GM11168 (cell line): ENCODE measurements around the gene ERCC2.
"Not testable (repeated sequence)": the region's sequence is repeated elsewhere in the genome, so short reads cannot be mapped to it uniquely, and the experiment has no call there.

Experiments used
- in situ Hi-C: fragments of 300-500 bp; cut with MboI; formaldehyde crosslinking; loops from one replicate; pipeline ENCODE4 v1.12.0; 2022; ENCODE audit warnings: low sequenced_read_pairs; ENCODE audit not compliant: unreplicated experiment

The ERCC2 gene

DNA sequence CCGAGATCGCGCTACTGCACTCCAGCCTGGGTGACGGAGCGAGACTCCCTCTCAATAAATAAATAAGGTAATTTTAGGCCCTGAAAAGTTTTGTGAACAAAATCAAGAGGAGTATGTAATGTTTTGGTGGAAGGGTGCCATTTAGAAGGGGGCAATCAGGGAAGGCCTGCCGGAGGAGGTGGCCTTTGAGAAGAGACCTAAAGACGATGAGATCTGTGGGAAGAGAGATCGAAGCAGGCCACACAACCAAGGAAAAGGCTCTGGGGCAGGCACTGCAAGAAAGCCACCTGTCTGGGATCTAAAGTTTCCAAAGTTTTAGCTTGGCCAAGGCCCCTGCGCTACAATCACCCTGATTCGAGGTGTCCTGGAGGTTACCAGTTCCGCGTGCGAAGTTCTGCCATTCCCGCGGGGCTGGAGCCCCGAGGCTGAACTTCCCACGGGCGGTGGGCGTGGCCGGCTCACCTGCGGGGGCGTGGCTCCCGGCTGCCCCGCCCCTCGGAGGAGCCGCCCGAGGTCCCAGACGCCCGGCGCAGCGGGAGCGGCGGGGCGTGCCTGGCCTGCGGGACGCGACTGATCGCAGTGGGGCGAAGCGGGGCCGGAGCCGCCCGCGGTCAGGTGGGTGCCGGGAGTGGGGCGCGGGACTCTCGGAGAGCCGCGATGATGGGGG, 30.0 kb downstream of the ERCC2 start, which contains the start of gene KLC3:
TSS of gene KLC3 (plus strand) at position 519 of the 667 bp plus-strand sequence. CDS start 4,792 bp downstream, outside the sequence.
- in situ Hi-C loops = no loop called here

DNA sequence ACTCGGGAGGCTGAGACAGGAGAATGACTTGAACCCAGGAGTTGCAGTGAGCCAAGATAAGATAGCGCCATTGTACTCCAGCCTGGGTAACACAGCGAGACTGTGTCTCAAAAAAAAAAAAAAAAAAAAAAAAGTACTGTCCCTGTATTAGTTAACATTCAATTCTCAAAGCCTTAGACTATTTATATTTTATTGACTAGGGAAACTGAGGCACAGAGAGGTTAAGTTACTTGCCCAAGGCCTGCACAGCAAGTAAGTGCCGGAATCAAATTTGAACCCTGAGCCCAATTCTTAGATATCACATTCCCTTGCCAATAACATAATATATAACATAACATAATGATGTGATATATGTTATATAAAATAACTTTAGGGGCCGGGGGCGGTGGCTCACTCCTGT, 30.7 kb downstream of the ERCC2 start:
- in situ Hi-C loops = no loop called here

DNA sequence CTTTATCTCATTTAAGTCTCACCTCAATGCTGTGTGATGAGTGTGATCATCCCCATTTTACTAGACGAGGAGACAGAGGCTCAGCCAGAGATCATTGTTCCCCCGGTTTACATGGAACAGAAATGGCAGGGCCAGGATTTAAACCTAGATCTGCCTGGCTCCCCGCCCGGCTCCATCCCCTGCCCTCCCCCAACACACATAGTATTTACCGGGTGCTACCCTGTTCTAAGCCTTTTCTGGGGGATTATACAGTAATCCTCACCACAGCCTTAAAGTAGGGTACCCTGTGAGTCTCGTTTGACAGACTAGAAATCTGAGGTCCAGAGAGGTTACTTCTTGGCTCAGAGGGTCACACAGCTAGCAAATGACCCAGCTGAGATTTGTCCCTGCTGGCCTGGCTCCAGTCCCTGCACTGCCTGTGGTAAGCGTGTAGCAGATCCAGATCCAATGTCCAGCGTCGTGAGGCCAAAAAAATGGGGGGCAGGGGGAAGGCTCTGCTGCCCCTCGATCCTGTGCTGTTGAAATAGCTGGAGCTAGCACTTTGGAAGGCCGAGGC, 33.6 kb downstream of the ERCC2 start:
- in situ Hi-C loops = no loop called here

DNA sequence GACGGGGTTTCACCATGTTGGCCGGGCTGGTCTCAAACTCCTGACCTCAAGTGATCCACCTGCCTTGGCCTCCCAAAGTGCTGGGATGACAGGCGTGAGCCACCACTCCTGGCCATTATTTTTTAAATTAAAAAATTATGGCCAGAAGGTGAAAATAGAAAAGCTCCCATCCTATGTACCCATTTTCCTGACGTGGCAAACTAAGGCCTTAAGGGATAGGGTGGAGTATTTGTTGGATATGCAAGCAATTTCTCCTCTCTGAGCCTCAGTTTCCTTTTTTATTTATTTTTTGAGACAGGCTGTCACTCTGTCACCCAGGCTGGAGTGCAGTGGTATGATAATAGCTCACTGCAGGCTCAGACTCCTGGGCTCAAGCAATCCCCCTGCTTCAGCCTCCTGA, 35.5 kb downstream of the ERCC2 start:
- in situ Hi-C loops = not testable (repeated sequence)

DNA sequence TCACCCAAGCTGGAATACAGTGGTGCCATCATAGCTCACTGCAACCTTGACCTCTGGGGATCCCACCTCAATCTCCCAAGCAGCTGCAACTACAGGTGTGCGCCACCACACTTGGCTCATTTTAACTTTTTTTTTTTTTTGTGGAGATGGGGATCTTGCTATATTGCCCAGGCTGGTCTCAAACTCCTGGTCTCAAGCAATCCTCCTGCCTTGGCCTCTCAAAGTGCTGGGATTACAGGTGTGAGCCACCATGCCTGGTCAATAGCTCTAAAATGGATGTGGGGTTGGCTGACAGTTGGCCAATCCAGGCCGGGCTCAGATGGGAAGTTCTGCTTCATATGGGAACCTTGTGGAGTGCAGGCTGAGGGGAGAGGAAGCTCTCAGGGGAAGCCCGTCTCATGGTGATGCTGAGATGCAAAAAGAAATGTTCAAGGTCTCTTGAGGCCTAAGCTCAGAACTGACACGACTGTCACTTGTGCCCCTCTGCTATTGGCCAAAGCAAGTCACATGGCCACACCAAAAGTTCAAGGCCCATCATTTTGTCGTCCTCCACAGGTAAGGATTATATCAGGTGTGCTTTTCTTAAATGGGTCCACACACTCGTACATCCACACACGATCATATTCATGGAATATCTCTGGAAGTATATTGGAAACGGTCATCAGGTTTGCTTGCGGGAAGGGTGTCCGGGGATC, 36.6 kb downstream of the ERCC2 start:
- in situ Hi-C loops = no loop called here

DNA sequence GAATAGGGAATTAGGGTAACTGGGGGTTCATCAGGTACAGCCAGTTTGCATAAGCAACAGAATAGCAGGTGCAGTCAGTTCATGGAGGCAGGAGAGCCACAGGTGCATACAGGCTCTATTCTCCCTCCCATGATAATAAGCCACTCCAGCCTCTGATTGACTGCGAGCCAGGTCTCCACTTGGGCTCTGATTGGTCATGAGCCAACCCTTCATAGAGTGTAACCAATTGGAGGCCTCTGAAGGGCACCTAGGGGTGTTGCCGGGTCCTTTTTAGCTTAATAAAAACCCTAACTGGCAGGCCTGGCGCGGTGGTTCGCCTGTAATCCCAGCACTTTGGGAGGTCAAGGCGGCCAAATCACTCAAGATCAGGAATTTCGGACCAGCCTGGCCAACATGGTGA, 39.0 kb downstream of the ERCC2 start:
- in situ Hi-C loops = no loop called here

DNA sequence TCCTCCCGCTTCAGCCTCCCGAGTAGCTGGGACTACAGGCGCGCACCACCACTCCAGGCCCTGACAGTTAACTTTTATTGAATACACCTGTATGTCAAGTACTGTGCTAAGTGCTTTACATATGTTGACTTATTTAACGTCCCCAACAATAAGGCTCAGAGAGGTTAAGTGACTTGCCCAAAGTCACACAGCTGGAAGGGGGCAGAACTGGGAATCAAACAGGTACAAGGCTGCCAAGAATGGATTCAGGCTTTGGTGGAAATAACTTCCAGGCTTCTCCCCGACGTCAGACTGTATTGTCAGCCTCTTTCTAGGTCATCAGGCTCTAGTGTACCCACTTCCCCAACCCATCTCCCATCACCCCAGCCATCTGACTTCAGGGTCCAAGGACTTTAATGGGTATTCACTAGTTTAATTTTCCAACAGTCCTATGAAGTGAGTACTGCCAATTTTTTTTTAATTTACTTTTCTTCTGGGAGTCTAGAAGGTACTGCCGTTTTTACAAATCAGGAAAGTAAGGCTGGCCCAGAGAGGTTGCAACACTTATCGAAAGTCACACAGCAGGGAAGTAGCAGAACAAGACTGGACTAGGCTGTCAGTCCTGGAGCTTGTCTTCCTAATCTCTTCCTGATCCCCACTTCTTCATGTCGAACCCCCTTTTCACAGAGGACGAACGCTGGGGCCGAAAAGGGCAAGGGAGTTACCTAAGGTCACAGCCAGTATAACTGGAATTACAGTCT, 42.8 kb downstream of the ERCC2 start:
- in situ Hi-C loops = no loop called here

DNA sequence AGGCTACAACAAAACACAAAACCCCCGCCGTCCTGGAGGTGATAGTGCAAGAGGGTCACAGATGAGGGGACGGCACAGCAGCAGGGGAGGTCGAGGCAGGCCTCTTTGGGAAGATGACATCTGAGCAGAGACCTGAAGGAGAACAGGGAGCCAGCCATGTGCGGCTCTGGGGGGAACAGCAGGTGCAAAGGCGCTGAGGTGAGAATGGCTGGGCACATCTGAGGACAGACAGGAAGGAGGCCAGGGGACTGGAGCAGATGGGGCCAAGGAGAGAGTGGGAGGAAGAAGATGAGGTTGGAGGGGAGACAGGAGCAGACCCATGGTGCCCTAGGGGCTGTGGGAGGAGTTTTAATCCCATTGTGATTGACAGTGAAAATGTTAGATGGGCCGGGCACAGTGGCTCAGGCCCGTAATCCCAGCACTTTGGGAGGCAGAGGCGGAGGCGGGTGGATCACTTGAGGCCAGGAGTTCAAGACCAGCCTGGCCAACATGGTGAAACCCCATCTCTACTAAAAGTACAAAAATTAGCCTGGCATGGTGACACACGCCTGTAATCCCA, 45.9 kb downstream of the ERCC2 start:
- in situ Hi-C loops = no loop called here

DNA sequence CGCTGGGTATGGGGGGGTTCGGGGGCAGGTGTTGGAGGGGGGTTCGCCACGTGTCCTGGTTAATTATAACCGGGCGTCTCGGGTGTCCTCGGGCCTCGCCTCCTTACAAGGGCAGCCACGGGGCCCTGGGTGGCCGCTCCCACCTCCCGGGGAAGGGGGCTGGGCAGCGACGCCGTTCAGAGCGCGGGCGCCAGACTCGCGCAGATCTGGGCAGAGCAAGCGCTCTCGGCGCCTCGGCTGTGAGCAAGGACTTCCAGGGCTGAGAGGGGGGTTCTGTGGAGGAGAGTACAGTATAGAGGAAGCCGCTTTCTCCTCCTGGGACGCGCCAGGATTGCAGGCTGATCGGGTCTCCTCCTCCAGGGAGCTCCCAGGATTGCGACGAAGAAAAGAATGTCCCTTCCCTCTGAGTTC, 46.7 kb downstream of the ERCC2 start:
- in situ Hi-C loops = no loop called here

DNA sequence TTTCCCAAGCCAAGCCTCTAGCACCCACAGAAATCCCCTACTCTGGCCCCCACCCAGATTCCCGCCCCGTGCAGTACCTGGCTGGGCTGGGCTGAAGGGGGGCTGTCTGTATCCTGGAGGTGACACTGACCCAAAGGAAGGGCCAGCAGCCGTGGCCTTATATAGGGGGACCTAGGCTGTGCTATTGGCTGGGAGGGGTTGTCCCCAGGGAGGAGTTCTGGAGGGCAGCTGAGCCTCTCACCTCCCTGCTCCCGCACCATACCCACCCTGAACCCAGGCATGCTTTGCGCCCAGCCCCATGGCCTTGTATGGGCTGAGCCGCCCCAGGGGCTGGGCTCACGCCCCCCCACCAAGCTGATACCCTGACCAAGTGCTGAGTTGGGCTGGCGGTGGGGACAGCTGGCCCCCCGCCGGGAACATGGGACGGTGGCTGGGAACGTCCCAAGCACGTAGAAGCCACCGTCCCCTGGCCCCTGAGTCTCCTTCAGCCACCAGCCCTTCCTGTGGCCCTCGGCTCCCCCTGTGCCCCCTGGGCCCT, 47.6 kb downstream of the ERCC2 start, which contains the start of gene CKM:
TSS of gene CKM (minus strand) at position 132 of the 538 bp plus-strand sequence. CDS start 3,162 bp downstream, outside the sequence.
- in situ Hi-C loops = no loop called here

DNA sequence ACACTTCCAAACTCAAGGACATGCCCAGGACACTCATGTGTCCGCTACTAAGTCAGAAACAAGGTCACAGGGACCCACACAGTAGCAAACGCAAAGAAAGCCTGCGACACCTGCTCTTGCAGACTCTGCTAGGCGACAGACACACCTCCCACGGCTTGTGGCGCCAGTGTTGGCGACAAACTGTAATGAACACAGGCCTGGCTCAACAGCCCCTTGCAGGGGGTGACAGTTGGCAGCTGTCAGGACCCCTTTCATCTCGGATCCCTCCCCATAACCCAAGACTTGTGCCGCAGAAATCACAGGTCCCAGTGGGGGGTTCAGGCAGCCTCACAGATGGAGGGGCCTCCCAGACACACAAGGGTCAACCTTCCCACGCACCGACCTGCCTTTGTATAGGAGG, 48.1 kb downstream of the ERCC2 start:
- in situ Hi-C loops = no loop called here

DNA sequence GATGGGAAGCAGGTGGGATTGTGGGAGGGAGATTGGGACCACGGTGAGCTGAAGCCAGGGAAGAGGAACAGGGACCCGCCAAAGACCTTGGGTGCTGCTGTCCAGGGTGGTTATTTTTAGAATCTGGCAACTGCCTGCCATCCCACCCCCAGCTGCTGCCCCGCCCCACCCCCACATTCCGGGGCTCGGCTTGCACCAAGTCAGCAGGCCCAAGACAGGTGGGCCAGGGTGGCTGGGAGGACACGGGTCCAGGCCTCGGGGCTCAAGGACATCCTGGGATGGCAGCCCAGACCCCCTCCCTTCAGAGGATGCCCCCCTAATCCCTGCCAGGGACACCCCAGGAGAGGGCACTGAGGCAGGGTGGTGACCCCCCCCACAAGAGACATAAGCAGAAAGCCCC, 48.5 kb downstream of the ERCC2 start:
- in situ Hi-C loops = no loop called here

DNA sequence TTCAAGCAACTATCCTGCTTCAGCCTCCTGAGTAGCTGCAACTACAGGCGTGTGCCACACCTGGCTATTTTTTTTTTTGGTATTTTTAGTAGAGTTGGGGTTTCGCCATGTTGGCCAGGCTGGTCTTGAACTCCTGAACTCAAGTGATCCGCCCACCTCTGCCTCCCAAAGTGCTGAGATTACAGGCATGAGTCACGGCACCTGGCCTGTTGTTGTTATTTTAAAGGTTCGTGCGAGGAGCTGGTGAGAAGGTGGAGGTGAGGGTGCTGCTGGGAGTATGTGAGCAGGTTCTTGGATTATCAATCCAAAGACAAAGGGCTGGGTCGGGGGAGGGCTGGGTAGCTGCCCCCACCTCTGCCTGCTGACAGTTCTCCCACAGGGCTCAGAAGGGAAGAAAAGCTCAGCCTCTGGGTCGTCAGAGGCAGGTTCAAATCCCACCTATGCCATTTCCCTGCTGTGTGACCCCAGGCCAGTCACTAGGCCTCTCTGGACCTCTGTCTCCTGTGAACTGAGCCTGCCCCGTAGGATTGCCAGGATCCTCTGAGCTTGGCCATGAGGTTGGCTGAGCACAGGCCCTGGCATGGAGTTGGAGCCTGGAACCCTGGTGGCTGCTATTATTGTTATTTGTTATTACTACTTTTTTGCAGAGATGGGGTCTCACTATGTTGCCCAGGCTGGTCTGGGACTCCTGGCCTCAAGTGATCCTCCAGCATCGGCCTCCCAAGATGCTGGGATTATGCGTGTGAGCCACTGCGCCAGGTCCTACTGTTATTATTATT, 49.2 kb downstream of the ERCC2 start:
- in situ Hi-C loops = no loop called here

DNA sequence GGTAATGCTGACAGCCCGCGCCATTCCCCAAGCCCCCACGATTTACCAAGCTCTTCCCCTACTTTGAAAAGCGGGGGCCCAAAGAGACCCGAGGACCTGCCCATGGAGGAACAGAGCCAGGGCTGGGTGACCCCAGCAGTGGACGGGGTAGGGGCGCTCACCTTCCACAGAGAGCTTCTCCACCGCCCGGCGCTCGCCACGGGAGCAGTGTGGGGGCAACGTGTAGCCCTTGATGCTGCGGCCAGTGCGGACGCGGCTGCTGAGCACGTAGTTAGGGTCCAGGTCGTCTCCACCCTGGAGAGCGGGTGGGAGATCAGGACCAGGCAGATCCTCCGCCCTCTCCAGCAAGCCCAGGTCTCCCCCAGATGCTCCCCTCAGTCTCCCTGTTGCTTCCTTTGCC, 55.1 kb downstream of the ERCC2 start:
- in situ Hi-C loops = no loop called here

DNA sequence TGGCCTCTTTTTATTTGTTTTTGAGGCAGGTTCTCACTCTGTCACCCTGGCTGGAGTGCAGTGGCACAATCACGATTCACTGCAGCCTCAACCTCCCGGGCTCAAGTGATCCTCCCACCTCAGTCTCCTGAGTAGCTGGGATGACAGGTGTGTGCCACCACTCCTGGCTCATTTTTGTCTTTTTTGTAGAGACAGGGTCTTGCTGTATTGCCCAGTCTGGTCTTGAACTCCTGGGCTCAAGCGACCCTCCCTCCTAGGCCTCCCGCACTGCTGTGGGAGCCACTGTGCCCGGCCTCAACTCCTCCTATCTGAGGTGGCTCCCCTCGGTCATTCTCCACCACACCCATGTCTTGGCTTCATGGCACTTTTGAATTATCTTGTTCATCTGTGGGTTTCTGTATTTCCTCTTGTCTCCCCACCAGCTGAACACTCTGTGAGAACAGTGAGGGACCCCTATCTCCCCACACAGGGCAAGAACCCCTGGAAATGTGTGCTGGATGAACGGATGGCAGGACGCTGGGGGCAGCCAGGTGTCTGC, 55.6 kb downstream of the ERCC2 start:
- in situ Hi-C loops = no loop called here

DNA sequence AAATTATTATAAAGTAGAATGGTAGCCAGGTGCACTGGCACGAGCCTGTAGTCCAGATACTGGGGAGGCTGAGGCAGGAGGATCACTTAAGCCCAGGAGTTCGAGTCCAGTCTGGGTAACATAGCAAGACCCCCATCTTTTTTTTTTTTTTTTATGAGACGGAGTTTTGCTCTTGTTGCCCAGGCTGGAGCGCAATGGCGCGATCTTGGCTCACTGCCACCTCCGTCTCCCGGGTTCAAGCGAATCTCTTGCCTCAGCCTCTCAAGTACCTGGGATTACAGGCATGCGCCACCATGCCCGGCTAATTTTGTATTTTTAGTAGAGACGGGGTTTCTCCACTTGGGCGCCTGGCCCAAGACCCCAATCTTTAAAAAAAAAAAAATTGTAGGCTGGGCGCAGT, 58.1 kb downstream of the ERCC2 start:
- in situ Hi-C loops = not testable (repeated sequence)

DNA sequence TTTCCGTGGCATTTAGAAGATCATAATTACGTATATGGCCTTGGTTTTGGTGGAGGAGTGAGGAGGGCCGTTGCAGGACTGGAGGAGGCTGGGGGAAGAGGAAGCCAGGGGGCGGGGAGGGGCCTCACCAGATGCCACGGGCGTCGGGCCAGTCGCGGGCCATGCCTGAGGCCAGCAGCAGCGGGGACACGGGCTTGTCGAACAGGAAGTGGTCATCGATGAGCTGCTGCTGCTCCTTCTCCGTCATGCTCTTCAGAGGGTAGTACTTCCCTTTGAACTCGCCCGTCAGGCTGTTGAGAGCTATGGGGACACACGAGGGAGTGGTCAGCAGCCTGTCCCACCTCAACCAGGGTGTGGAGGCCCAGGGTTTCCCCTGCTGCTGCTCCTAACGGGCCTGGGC, 58.8 kb downstream of the ERCC2 start:
- in situ Hi-C loops = no loop called here

DNA sequence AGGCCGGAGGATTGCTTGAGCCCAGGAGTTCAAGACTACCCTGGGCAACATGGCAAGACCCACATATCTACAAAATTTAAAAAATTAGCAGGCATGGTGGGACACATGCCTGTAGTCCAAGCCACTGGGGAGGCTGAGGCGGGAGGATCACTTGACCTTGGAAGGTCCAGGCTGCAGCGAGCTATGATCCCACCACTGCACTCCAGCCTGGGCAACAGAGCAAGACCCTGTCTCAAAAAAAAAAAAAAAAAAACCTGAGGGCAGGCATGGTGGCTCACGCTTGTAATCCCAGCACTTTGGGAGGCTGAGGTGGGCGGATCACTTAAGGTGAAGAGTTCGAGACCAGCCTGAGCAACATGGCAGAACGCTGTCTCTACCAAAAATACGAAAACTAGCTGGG, 61.1 kb downstream of the ERCC2 start:
- in situ Hi-C loops = not testable (repeated sequence)

DNA sequence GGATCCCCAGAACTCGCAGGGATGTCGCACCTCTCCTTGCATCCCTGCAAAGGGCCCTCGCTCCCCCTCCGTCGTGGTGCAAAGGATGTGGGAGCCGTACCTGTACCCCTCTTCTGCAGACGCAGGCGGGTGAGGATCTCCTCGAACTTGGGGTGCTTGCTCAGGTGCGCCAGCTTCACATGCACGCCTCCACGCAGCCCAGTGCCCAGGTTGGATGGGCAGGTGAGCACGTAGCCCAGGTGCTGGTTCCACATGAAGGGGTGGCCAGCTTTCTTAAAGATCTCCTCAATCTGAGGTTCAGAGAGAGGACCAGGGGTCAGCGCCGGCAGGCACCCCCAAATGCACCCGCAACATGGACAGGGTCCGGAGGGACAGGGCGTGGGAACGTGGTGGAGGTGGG, 63.0 kb downstream of the ERCC2 start:
- in situ Hi-C loops = no loop called here
